CD4-positive, alpha-beta memory T cell (primary cell): Measurements from ENCODE around the gene SYNGR1. TPM values are rescaled to one million over a fixed set of nuclear protein-coding genes. Genes with fewer than 3 reads are reported as not detected.

Experiments used
- CTCF ChIA-PET: fragments of 350-600 bp; sonication (Branson Sonifier 250); formaldehyde crosslinking; loops from one replicate; lab custom pipeline; 2021; ENCODE audit warnings: inconsistent platforms; ENCODE audit not compliant: partially characterized antibody; lab: Charles Lee
- POLR2A ChIA-PET: fragments of 350-600 bp; sonication (Branson Sonifier 250); formaldehyde crosslinking; loops from one replicate; lab custom pipeline; 2021; ENCODE audit not compliant: partially characterized antibody; lab: Charles Lee
- DNase-seq, 5 donors: peaks; one replicate each; pipeline versions ENCODE4 v3.0.0 to v3.0.0-alpha.2; 2020 to 2022; ENCODE audit warnings: mixed read lengths in 1 of 5
- H3K27ac ChIP-seq: one replicate; pipeline ENCODE4 v1.7.0; 2013; ENCODE audit warnings: low read depth, low read length
- H3K27me3 ChIP-seq: 2 replicates; pipeline ENCODE4 v1.7.0; 2013; ENCODE audit warnings: mild to moderate bottlenecking, low read length, moderate library complexity; ENCODE audit not compliant: insufficient read depth
- H3K36me3 ChIP-seq: 2 replicates; pipeline ENCODE4 v1.7.0; 2013; ENCODE audit warnings: mild to moderate bottlenecking, low read length, moderate library complexity; ENCODE audit not compliant: insufficient read depth
- H3K4me1 ChIP-seq: 2 replicates; pipeline ENCODE4 v1.7.0; 2013; ENCODE audit warnings: mild to moderate bottlenecking, low read length, moderate library complexity; ENCODE audit not compliant: insufficient read depth
- H3K4me3 ChIP-seq, 2 donors: one replicate each; pipeline ENCODE4 v1.7.0; 2013; ENCODE audit warnings: low read length in 2 of 2, mild to moderate bottlenecking in 1 of 2
- H3K9me3 ChIP-seq, 2 donors: one replicate each; pipeline ENCODE4 v1.7.0; 2013; ENCODE audit warnings: low read length in 2 of 2, control low read depth in 1 of 2; ENCODE audit not compliant: control insufficient read depth in 1 of 2
- H3K27ac Mint-ChIP-seq, 7 donors: one replicate each; pipeline ENCODE4 v1.8.0; 2020 to 2021; ENCODE audit warnings: mixed read lengths in 7 of 7, mild to moderate bottlenecking in 6 of 7, inconsistent platforms in 3 of 7, moderate library complexity in 3 of 7
- H3K27me3 Mint-ChIP-seq, 2 donors: one replicate each; pipeline ENCODE4 v1.8.0; 2020 to 2021; ENCODE audit warnings: mixed read lengths in 2 of 2
- H3K36me3 Mint-ChIP-seq, 2 donors: one replicate each; pipeline ENCODE4 v1.8.0; 2020 to 2021; ENCODE audit warnings: mixed read lengths in 2 of 2, inconsistent platforms in 1 of 2, mild to moderate bottlenecking in 1 of 2
- H3K4me1 Mint-ChIP-seq, 4 donors: one replicate each; pipeline ENCODE4 v1.8.0; 2020 to 2021; ENCODE audit warnings: mixed read lengths in 4 of 4, mild to moderate bottlenecking in 1 of 4
- H3K4me3 Mint-ChIP-seq, 8 donors: one replicate each; pipeline ENCODE4 v1.8.0; 2020 to 2021; ENCODE audit warnings: mixed read lengths in 8 of 8, mild to moderate bottlenecking in 7 of 8, moderate library complexity in 6 of 8, inconsistent platforms in 3 of 8
- H3K9me3 Mint-ChIP-seq, 8 donors: one replicate each; pipeline ENCODE4 v1.8.0; 2020 to 2021; ENCODE audit warnings: mixed read lengths in 8 of 8, mild to moderate bottlenecking in 5 of 8, inconsistent platforms in 3 of 8, moderate library complexity in 1 of 8
- intact Hi-C: fragments of 100-400 bp; cut with micrococcal nuclease; formaldehyde crosslinking; loops from one replicate; pipeline ENCODE4 v1.15.1; 2023
- polyA plus RNA-seq, 2 donors: library from polyadenylated mRNA; unstranded; fragments of 300-500 nt; fragmentation: Illumina TruSeq; gene quantifications; one replicate each; pipeline ENCODE4 v1.2.3, GENCODE V29; 2021
- total RNA-seq, 2 experiments: library from RNA; stranded (reverse); gene quantifications; one replicate each; pipeline ENCODE4 v1.2.3, GENCODE V29; 2021

The SYNGR1 gene
- total and polyA plus RNA-seq, 4 experiments from 2014 or later = 0.30 to 0.62 TPM; not detected in 2

DNA sequence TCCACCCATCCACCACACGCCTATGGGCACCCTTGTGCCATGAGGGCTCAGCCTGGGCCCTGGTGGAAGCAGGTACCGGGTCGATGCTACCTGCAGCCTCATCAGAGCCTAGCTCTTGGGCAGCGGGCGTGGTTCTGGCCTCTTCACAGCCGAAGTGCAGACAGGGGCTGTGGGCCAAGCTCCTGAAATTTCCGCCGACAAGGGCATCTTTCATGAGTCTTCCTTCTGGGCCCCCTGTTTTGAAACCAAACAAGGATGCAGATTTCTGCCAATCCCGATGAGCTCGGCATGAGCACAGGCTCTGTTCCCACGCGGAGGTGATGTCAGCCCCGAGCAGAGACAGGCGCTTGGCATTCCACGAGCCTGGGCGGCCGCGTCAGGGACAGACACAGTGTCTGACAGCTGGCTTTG, 84.5 kb downstream of the SYNGR1 start:
- Mint-ChIP-seq H3K27me3 (peaks cover 3% of the 10 kb centered on the region in 2 donors), H3K36me3 (peaks cover 3 to 24% of the 10 kb centered on the region in 2 donors), H3K4me3 (no peak overlapping the region), H3K9me3 (peaks cover 0 to under 1% (median 0%) of the 10 kb centered on the region in 8 donors), H3K4me1 (peaks cover 0 to 16% (median 2%) of the 10 kb centered on the region in 4 donors), H3K27ac (no peak overlapping the region)
- DNase-seq = no peak
- no peak overlapping the region for H3K27ac ChIP-seq
- POLR2A ChIA-PET = interaction anchor here (1.0 to 1.3 kb wide), 2 partner anchors 86 to 94 kb away, joined by 3 to 5 read pairs; partner anchors contain the start of gene ATF4
- intact Hi-C loops = no loop called here
- CTCF ChIA-PET = interaction anchor here (0.6 to 1.3 kb wide), 2 partner anchors 95 to 103 kb away, joined by 3 read pairs; no protein-coding TSS in a partner anchor
- peaks cover 9% of the 10 kb centered on the region for H3K4me1 ChIP-seq
- no peaks in the 10 kb centered on the region for H3K9me3 ChIP-seq
- no peak overlapping the region for H3K4me3 ChIP-seq
- peaks cover 11% of the 10 kb centered on the region for H3K36me3 ChIP-seq
- no peaks in the 10 kb centered on the region for H3K27me3 ChIP-seq

DNA sequence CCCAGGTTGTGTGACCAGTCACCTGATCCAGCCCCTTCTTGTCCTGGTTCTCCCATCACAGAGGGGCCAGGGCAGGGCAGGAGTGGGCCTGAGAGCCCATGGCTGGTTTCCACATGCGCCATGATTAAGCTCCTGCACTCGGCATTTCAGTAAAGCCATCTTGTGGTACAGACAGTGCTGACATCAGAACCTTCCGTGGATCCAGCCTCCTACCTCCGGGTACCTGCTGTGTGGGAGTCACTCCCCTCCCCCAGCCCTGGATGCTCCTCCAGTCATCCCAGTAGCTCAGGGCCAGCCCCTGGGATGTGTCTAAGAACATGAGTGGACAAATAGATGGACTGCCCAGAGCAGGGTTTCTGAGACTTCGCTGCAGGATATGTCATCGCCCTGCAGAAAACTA, 84.9 kb downstream of the SYNGR1 start:
- H3K4me1 ChIP-seq = peaks cover 9% of the 10 kb centered on the region
- CTCF ChIA-PET = interaction anchor here (0.6 to 1.3 kb wide), 2 partner anchors 94 to 102 kb away, joined by 3 read pairs; no protein-coding TSS in a partner anchor
- Mint-ChIP-seq H3K4me1 (peaks cover 0 to 16% (median 3%) of the 10 kb centered on the region in 4 donors), H3K9me3 (peaks cover 0 to 2% (median 0%) of the 10 kb centered on the region in 8 donors), H3K4me3 (no peak overlapping the region), H3K27me3 (peaks cover 5% of the 10 kb centered on the region in 2 donors), H3K36me3 (peaks cover 3 to 22% of the 10 kb centered on the region in 2 donors), H3K27ac (no peak overlapping the region)
- intact Hi-C loops = no loop called here
- no peak overlapping the region for H3K27ac ChIP-seq
- H3K4me3 ChIP-seq = no peak overlapping the region
- no peak for DNase-seq
- H3K27me3 ChIP-seq = no peaks in the 10 kb centered on the region
- H3K9me3 ChIP-seq = no peaks in the 10 kb centered on the region
- peaks cover 11% of the 10 kb centered on the region for H3K36me3 ChIP-seq
- POLR2A ChIA-PET = interaction anchor here (1.0 to 1.3 kb wide), 2 partner anchors 85 to 94 kb away, joined by 3 to 5 read pairs; partner anchors contain the start of gene ATF4

Other genes with a start within 250 kb of the SYNGR1 start
- gene CBX7, start 197.3 kb upstream of the SYNGR1 start, total RNA-seq = 100 to 1,000 TPM; 181 to 198 TPM
- 10 to 100 TPM; 22.8 to 38.8 TPM for gene CBX7, start 197.3 kb upstream of the SYNGR1 start, polyA plus RNA-seq
- 10 to 100 TPM; 15.7 to 16.9 TPM for gene PDGFB, start 105.0 kb upstream of the SYNGR1 start, total RNA-seq
- 10 to 100 TPM in 1 of 2 donors, 1 to 10 TPM in 1; 6.8 to 11.4 TPM for gene PDGFB, start 105.0 kb upstream of the SYNGR1 start, polyA plus RNA-seq
- 1,000 to 10,000 TPM; 3,492 to 3,635 TPM for gene RPL3, start 30.4 kb upstream of the SYNGR1 start, total RNA-seq
- gene RPL3, start 30.4 kb upstream of the SYNGR1 start, polyA plus RNA-seq = 1,000 to 10,000 TPM; 3,292 to 4,075 TPM
- 10 to 100 TPM; 43.5 to 52.9 TPM for gene TAB1, start 49.8 kb downstream of the SYNGR1 start, total RNA-seq
- gene TAB1, start 49.8 kb downstream of the SYNGR1 start, polyA plus RNA-seq = 1 to 10 TPM; 4.0 TPM
- gene MGAT3, start 107.0 kb downstream of the SYNGR1 start, total RNA-seq = under 1 TPM; 0.19 to 0.73 TPM
- not detected for gene MGAT3, start 107.0 kb downstream of the SYNGR1 start, polyA plus RNA-seq
- gene MIEF1, start 152.3 kb downstream of the SYNGR1 start, total RNA-seq = 10 to 100 TPM; 40.5 to 44.3 TPM
- 10 to 100 TPM; 15.4 to 27.5 TPM for gene MIEF1, start 152.3 kb downstream of the SYNGR1 start, polyA plus RNA-seq
- 100 to 1,000 TPM; 265 to 278 TPM for gene ATF4, start 170.6 kb downstream of the SYNGR1 start, total RNA-seq
- 100 to 1,000 TPM in 1 of 2 donors, 10 to 100 TPM in 1; 44.4 to 109 TPM for gene ATF4, start 170.6 kb downstream of the SYNGR1 start, polyA plus RNA-seq
- gene RPS19BP1, start 182.8 kb downstream of the SYNGR1 start, total RNA-seq = 10 to 100 TPM; 66.9 to 67.1 TPM
- gene RPS19BP1, start 182.8 kb downstream of the SYNGR1 start, polyA plus RNA-seq = 100 to 1,000 TPM; 103 to 112 TPM
- gene CACNA1I, start 220.8 kb downstream of the SYNGR1 start, total RNA-seq = 10 to 100 TPM; 57.8 to 58.0 TPM
- gene CACNA1I, start 220.8 kb downstream of the SYNGR1 start, polyA plus RNA-seq = 1 to 10 TPM in 1 of 2 donors, under 1 TPM in 1; 0.30 to 1.6 TPM